WTC11 (cell line): ENCODE data around the gene ZNF516. TPM values are rescaled to one million over a fixed set of nuclear protein-coding genes. Genes with fewer than 3 reads are reported as not detected.

Source experiments
- ATAC-seq: fragments of 200-7000 bp; cut with Tn5 transposase; 2 replicates; pipeline ENCODE4 v1.10.0; 2021; ENCODE audit warnings: mild to moderate bottlenecking, moderate library complexity
- CTCF ChIA-PET: fragments of 300-600 bp; sonication (Branson Sonifier 250); formaldehyde crosslinking; loops from one replicate; lab custom pipeline; 2021; ENCODE audit warnings: antibody characterized with exemption; lab: Charles Lee
- POLR2A ChIA-PET: fragments of 350-600 bp; sonication (Branson Sonifier 250); formaldehyde crosslinking; loops from one replicate; lab custom pipeline; 2021; ENCODE audit warnings: antibody characterized with exemption; lab: Charles Lee
- DNase-seq: peaks from one replicate; pipeline ENCODE4 v3.0.0; 2021; ENCODE audit warnings: low spot score
- H3K27ac Mint-ChIP-seq: 2 replicates; pipeline ENCODE4 v1.8.0; 2021; ENCODE audit warnings: mixed read lengths
- H3K27me3 Mint-ChIP-seq: 2 replicates; pipeline ENCODE4 v1.8.0; 2021; ENCODE audit warnings: low read depth, mild to moderate bottlenecking, moderate library complexity, mixed read lengths
- H3K36me3 Mint-ChIP-seq: 2 replicates; pipeline ENCODE4 v1.8.0; 2021; ENCODE audit warnings: mixed read lengths
- H3K4me1 Mint-ChIP-seq: 2 replicates; pipeline ENCODE4 v1.8.0; 2022; ENCODE audit warnings: mixed read lengths
- H3K4me3 Mint-ChIP-seq: 2 replicates; pipeline ENCODE4 v1.8.0; 2021; ENCODE audit warnings: mild to moderate bottlenecking, moderate library complexity, mixed read lengths
- H3K9me3 Mint-ChIP-seq: 2 replicates; pipeline ENCODE4 v1.8.0; 2021; ENCODE audit warnings: mixed read lengths
- AFF4 ChIP-seq: sonication (generic); formaldehyde crosslinking; IDR thresholded peaks from 2 replicates; pipeline ENCODE4 v1.8.1; 2023; ENCODE audit warnings: mild to moderate bottlenecking, missing genetic modification reagents, borderline replicate concordance
- ATF1 ChIP-seq: sonication (generic); formaldehyde crosslinking; IDR thresholded peaks from 2 replicates; pipeline ENCODE4 v1.8.1; 2023; ENCODE audit warnings: mild to moderate bottlenecking, moderate library complexity, missing genetic modification reagents
- CDX4 ChIP-seq: fragments of 250-450 bp; sonication (Bioruptor Pico); IDR thresholded peaks from 2 replicates; pipeline ENCODE4 v1.9.0; 2021; ENCODE audit warnings: moderate library complexity, mild to moderate bottlenecking, inconsistent platforms, borderline replicate concordance
- ETV6 ChIP-seq: sonication (generic); formaldehyde crosslinking; IDR thresholded peaks from 2 replicates; pipeline ENCODE4 v1.8.1; 2022; ENCODE audit warnings: mild to moderate bottlenecking, missing genetic modification reagents
- FOXJ3 ChIP-seq: sonication (generic); formaldehyde crosslinking; IDR thresholded peaks from 2 replicates; pipeline ENCODE4 v1.9.0; 2021; ENCODE audit warnings: missing genetic modification reagents, mild to moderate bottlenecking, borderline replicate concordance
- GRHL2 ChIP-seq: fragments of 250-450 bp; sonication (Bioruptor Pico); IDR thresholded peaks from 2 replicates; pipeline ENCODE4 v1.8.0; 2022; ENCODE audit warnings: mild to moderate bottlenecking, moderate library complexity; ENCODE audit not compliant: insufficient replicate concordance, severe bottlenecking
- MAX ChIP-seq: sonication (generic); formaldehyde crosslinking; IDR thresholded peaks from 2 replicates; pipeline ENCODE4 v1.8.0; 2022; ENCODE audit warnings: mild to moderate bottlenecking, missing genetic modification reagents
- NR2C2 ChIP-seq: sonication (generic); formaldehyde crosslinking; IDR thresholded peaks from 2 replicates; pipeline ENCODE4 v1.8.0; 2022; ENCODE audit warnings: mild to moderate bottlenecking, missing genetic modification reagents
- PREB ChIP-seq: sonication (generic); formaldehyde crosslinking; IDR thresholded peaks from 2 replicates; pipeline ENCODE4 v1.8.1; 2022; ENCODE audit warnings: mild to moderate bottlenecking, missing genetic modification reagents, moderate library complexity, borderline replicate concordance
- PRRX2 ChIP-seq: fragments of 250-450 bp; sonication (Bioruptor Pico); IDR thresholded peaks from 2 replicates; pipeline ENCODE4 v1.8.0; 2021; ENCODE audit warnings: mild to moderate bottlenecking
- RORB ChIP-seq: fragments of 250-450 bp; sonication (Bioruptor Pico); IDR thresholded peaks from 2 replicates; pipeline ENCODE4 v1.9.0; 2021; ENCODE audit warnings: mild to moderate bottlenecking
- ZBTB43 ChIP-seq: sonication (generic); formaldehyde crosslinking; IDR thresholded peaks from 2 replicates; pipeline ENCODE4 v1.8.1; 2023; ENCODE audit warnings: mild to moderate bottlenecking, missing genetic modification reagents
- ZMAT4 ChIP-seq: fragments of 250-450 bp; sonication (Bioruptor Pico); IDR thresholded peaks from 2 replicates; pipeline ENCODE4 v1.9.0; 2021; ENCODE audit warnings: mild to moderate bottlenecking
- ZNF317 ChIP-seq: sonication (generic); formaldehyde crosslinking; IDR thresholded peaks from 2 replicates; pipeline ENCODE4 v1.8.1; 2023; ENCODE audit warnings: low read depth, mild to moderate bottlenecking, moderate library complexity, missing genetic modification reagents, borderline replicate concordance
- ZNF532 ChIP-seq: fragments of 250-450 bp; sonication (Bioruptor Pico); IDR thresholded peaks from 2 replicates; pipeline ENCODE4 v1.9.0; 2021; ENCODE audit warnings: mild to moderate bottlenecking, borderline replicate concordance
- total RNA-seq: library from RNA; stranded (reverse); gene quantifications from 3 replicates; pipeline ENCODE4 v1.2.3, GENCODE V29; 2021

The ZNF516 gene
- total RNA-seq, 1 experiment from 2014 or later = 58.6 TPM

GRCh38 chr18:76451396-76452331 lies 43.4 kb downstream of the ZNF516 start (continued):
- TF ChIP-seq PREB (no peak), CDX4 (CRISPR knock-in tag) (no peak), GRHL2 (no peak), ZNF532 (CRISPR knock-in tag) (no peak), ZNF317 (CRISPR knock-in tag) (no peak), ATF1 (CRISPR knock-in tag) (no peak)

GRCh38 chr18:76450452-76451395 lies 44.3 kb downstream of the ZNF516 start:
- TF ChIP-seq PRRX2 (CRISPR knock-in tag) (no peak), MAX (CRISPR knock-in tag) (peak; percentile 30; the same call in 1 of the 2 replicates), AFF4 (CRISPR knock-in tag) (no peak), RORB (no peak), NR2C2 (CRISPR knock-in tag) (no peak), ETV6 (CRISPR knock-in tag) (peak; percentile 59), ZBTB43 (CRISPR knock-in tag) (no peak), FOXJ3 (no peak), ZMAT4 (CRISPR knock-in tag) (no peak)
- H3K27ac Mint-ChIP-seq = peak overlapping the region; percentile 58
- no peak for DNase-seq
- ChIA-PET CTCF (interaction anchor here (0.6 to 1.5 kb wide), 8 partner anchors 15 to 259 kb away, joined by 3 to 8 read pairs (median 4); no protein-coding TSS in a partner anchor), POLR2A (interaction anchor here (2.0 kb wide), 1 partner anchor 169 kb away, joined by 11 read pairs; no protein-coding TSS in a partner anchor)
- no peaks in the 10 kb centered on the region for H3K36me3 Mint-ChIP-seq
- H3K9me3 Mint-ChIP-seq = no peaks in the 10 kb centered on the region
- peaks cover 29% of the 10 kb centered on the region for H3K27me3 Mint-ChIP-seq
- H3K4me3 Mint-ChIP-seq = peak overlapping the region; percentile 69
- ATAC-seq = peak; percentile 53
- peaks cover 83% of the 10 kb centered on the region for H3K4me1 Mint-ChIP-seq
